Heart left ventricle (tissue), 13 donors: ENCODE measurements around the gene SRD5A3.

Experiments
- CTCF ChIP-seq, 12 donors: fragments of 200-600 bp; sonication (generic) in 4 of 12; IDR thresholded peaks; one replicate each; pipeline versions ENCODE4 v1.5.0 to v1.8.0; 2018 to 2022; ENCODE audit warnings: antibody characterized with exemption in 12 of 12, mild to moderate bottlenecking in 5 of 12
- POLR2A ChIP-seq, 2 donors: fragments of 450-650 bp; IDR thresholded peaks; one replicate each; pipeline ENCODE4 v1.6.1; 2017; ENCODE audit warnings: antibody characterized with exemption in 2 of 2, mild to moderate bottlenecking in 2 of 2, moderate library complexity in 2 of 2
- donor health status: ischemic (EF 13 %, LVEDD 7.1; RV severe dilation, severe dysfunction).
- donor health status: DM: no; HTN: yes; CAD: no.
- donor health status: DM: no; HTN: no; CAD: no.
- donor health status: ischemic (EF 25% LVEDD 6.9; RV normal size, moderate dysfunction).
- donor health status: ischemic (EF 25% LVEDD 5.7; RV mildly dilated, moderate dysfunction).
- donor health status: ischemic (EF 35%, LVEDD 5.7; RV mildly dilated, moderate dysfunction).
- donor health status: nonischemic (EF 11% LVEDD 7.7; RV severe dilation, severe dysfunction).
- donor health status: DM: yes; HTN: yes; CAD: no.
- donor health status: PGD.
- donor health status: ischemic (EF 29% LVEDD 5.4; RV normal size, mild dysfunction).
- donor health status: nonischemic (EF 23%, LVEDD 6.1; RV moderate dilation, normal function).

- TF ChIP-seq CTCF (IDR thresholded peaks at IDR 0.05) (no peak), POLR2A (IDR thresholded peaks at IDR 0.05) (no peak)
These were observed 26.2 kb downstream of the SRD5A3 start for GRCh38 chr4:55372259-55372658.
